GM18870 (cell line): ENCODE data around the gene BSCL2.
"Not testable (repeated sequence)": the region's sequence is repeated elsewhere in the genome, so short reads cannot be mapped to it uniquely, and the experiment has no call there.

Source experiments
- ATAC-seq: cut with Tn5 transposase; IDR thresholded peaks from one replicate; pipeline ENCODE4 v1.9.1; 2021; ENCODE audit warnings: moderate library complexity; ENCODE audit not compliant: unreplicated experiment

Gene BSCL2

GRCh38 chr11:62719302-62719978 lies 12.2 kb upstream of the BSCL2 start:
- ATAC-seq = no peak

- ATAC-seq = no peak
These were observed 9.6 kb upstream of the BSCL2 start for GRCh38 chr11:62716816-62717215.

GRCh38 chr11:62716206-62716605 lies 9.0 kb upstream of the BSCL2 start:
- no peak for ATAC-seq

- no peak for ATAC-seq
These were observed 8.2 kb upstream of the BSCL2 start for GRCh38 chr11:62715150-62716130.

GRCh38 chr11:62713343-62713742 lies 6.1 kb upstream of the BSCL2 start:
- ATAC-seq = no peak

GRCh38 chr11:62712861-62713260 lies 5.6 kb upstream of the BSCL2 start:
- ATAC-seq = no peak

- ATAC-seq = no peak
These were observed 5.1 kb upstream of the BSCL2 start for GRCh38 chr11:62712276-62712812.

- ATAC-seq = no peak
These were observed 2.7 kb upstream of the BSCL2 start for GRCh38 chr11:62710001-62710345.

- peak; percentile 66 for ATAC-seq
These were observed 2.2 kb upstream of the BSCL2 start for GRCh38 chr11:62709247-62710000.

GRCh38 chr11:62708793-62709192 lies 1.6 kb upstream of the BSCL2 start:
- no peak for ATAC-seq

- no peak for ATAC-seq
These were observed 1.2 kb upstream of the BSCL2 start for GRCh38 chr11:62708392-62708791.

GRCh38 chr11:62706850-62707247 lies 375 bp downstream of the BSCL2 start:
- no peak for ATAC-seq

- no peak for ATAC-seq
These were observed 1.1 kb downstream of the BSCL2 start for GRCh38 chr11:62705880-62706849.

GRCh38 chr11:62705413-62705812 lies 1.8 kb downstream of the BSCL2 start:
- ATAC-seq = no peak

- not testable (repeated sequence) for ATAC-seq
These were observed 3.3 kb downstream of the BSCL2 start for GRCh38 chr11:62703921-62704320.

GRCh38 chr11:62702246-62702645 lies 5.0 kb downstream of the BSCL2 start:
- ATAC-seq = no peak

- ATAC-seq = no peak
These were observed 12.6 kb downstream of the BSCL2 start for GRCh38 chr11:62694455-62695167.

GRCh38 chr11:62693624-62694023 lies 13.6 kb downstream of the BSCL2 start:
- ATAC-seq = not testable (repeated sequence)

- no peak for ATAC-seq
These were observed 17.6 kb downstream of the BSCL2 start, which contains the start of gene LRRN4CL for GRCh38 chr11:62689421-62690183. TSS of gene LRRN4CL (minus strand) at chr11:62689530. CDS start at chr11:62688508, 1,022 bp downstream.
